GM13976 (cell line): ENCODE measurements around the gene SP140.
"Not testable (repeated sequence)": the region's sequence is repeated elsewhere in the genome, so short reads cannot be mapped to it uniquely, and the experiment has no call there.

Source experiments
- DNase-seq: peaks from one replicate; pipeline ENCODE4 v3.0.0; 2012; ENCODE audit warnings: low spot score
- in situ Hi-C: fragments of 300-500 bp; cut with MboI; formaldehyde crosslinking; loops from one replicate; pipeline ENCODE4 v1.12.0; 2022; ENCODE audit warnings: low sequenced_read_pairs, mixed read lengths, inconsistent platforms; ENCODE audit not compliant: unreplicated experiment
- TF ChIP-seq, protein P1 (sequence below): IDR thresholded peaks from 2 replicates; pipeline ENCODE4 v1.5.1; 2012; ENCODE audit warnings: borderline replicate concordance, mild to moderate bottlenecking; ENCODE audit not compliant: insufficient read depth; ENCODE audit errors: extremely low read depth, missing control alignments, control extremely low read depth

The SP140 gene

DNA sequence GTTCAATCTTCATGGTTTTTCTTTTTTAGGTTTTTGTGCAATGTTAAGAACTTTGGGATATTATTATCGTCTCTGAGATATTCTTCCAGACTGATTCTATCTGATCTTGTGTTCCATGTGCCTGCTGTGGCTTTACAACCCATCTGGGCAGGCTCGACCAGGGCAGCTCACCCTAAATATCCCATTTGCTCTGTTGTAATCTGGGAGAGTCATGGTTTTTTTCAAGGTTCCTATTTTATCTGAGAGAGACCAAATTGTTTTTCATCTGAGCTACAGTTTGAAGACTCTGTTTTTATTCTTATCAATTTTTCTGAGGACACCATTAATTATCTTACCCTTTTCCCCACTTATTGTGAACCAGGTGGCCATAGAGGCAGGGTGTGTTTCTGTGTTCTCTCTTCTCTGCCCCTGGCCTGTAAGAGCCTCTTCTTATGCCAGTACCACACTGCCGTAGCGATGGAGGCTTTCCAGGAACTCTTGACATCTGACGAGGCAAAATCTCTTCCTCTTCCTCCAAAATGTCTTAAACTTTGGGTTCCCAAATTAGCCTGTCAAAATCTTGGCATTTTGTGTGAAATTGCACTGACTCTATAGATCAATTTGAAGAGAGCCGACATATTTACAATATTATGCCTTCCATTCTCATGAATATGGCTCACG lies 104.5 kb downstream of the SP140 start:
- TF ChIP-seq, protein P1, sequence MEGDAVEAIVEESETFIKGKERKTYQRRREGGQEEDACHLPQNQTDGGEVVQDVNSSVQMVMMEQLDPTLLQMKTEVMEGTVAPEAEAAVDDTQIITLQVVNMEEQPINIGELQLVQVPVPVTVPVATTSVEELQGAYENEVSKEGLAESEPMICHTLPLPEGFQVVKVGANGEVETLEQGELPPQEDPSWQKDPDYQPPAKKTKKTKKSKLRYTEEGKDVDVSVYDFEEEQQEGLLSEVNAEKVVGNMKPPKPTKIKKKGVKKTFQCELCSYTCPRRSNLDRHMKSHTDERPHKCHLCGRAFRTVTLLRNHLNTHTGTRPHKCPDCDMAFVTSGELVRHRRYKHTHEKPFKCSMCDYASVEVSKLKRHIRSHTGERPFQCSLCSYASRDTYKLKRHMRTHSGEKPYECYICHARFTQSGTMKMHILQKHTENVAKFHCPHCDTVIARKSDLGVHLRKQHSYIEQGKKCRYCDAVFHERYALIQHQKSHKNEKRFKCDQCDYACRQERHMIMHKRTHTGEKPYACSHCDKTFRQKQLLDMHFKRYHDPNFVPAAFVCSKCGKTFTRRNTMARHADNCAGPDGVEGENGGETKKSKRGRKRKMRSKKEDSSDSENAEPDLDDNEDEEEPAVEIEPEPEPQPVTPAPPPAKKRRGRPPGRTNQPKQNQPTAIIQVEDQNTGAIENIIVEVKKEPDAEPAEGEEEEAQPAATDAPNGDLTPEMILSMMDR: no peak
- no peak for DNase-seq
- in situ Hi-C loops: no loop called here

DNA sequence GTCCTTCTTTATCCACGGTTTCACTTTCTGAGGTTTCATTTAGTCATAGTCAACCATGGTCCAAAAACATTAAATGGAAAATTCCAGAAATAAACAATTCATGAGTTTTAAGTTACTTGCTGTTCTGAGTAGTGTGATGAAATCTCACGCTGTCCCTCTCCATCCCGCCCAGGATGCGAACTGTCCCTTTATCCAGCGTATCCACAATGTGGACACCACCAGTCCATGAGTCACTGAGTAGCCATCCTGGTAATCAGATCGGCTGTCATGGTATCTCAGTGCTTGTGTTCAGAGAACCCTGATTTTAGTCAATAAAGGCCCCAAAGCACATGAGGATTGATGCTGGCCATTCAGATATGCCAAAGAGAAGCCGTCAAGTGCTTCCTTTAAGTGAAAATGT lies 105.2 kb downstream of the SP140 start:
- TF ChIP-seq, protein P1: no peak
- no peak for DNase-seq
- in situ Hi-C loops: no loop called here

DNA sequence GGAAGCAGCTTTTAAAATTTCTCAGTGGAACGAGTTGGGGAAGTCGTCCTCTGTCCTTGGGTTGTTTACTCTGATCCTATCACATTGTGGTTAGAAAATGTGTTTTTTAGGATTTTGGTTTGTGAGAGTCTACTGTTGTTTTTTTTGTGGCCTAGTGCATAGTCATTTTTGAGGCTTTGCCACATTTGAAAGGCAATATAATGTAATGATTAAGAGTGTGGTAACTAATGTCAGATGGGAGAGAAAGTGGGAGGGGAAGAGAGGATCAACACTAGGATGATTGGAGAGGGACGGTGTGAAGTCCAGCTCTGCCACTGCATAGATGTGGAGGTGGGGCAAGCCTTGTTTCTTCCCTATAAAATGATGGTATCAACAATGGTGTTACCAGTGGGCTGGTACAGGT lies 109.9 kb downstream of the SP140 start:
- in situ Hi-C loops: no loop called here

DNA sequence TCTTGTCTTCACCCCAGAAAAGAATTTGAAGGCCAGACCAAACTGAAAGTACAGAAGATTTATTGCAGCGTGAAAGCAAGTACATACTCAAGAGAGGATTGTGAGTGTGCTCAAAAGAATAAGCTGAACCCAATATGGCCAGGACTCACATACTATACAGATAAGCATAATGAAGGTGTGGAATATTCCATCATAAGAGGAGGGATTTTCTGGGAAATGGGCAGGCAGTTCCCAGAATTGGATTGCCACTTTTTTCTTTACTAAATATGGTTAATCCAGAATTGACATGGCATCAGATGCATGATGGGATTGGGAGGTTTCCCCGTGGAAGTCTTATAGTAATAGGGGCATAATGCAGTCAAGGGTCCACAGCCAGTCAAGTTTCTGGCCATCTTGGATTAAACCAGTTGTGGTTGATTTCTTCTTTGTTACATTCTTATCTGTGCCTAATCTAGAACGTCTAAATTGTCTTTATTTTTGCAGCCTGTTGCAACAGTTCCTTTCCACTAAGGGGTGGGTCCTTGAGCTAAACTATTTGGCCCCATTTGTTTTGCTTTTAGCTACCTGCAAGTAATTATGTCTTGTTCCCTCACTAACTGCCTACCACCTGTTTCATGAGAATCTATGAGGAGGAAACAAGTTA lies 110.4 kb downstream of the SP140 start:
- in situ Hi-C loops: no loop called here
- TF ChIP-seq, protein P1: no peak
- DNase-seq: no peak

More for the DNA sequence above, 109.9 kb downstream of the SP140 start:
- no peak for DNase-seq
- TF ChIP-seq, protein P1: no peak

DNA sequence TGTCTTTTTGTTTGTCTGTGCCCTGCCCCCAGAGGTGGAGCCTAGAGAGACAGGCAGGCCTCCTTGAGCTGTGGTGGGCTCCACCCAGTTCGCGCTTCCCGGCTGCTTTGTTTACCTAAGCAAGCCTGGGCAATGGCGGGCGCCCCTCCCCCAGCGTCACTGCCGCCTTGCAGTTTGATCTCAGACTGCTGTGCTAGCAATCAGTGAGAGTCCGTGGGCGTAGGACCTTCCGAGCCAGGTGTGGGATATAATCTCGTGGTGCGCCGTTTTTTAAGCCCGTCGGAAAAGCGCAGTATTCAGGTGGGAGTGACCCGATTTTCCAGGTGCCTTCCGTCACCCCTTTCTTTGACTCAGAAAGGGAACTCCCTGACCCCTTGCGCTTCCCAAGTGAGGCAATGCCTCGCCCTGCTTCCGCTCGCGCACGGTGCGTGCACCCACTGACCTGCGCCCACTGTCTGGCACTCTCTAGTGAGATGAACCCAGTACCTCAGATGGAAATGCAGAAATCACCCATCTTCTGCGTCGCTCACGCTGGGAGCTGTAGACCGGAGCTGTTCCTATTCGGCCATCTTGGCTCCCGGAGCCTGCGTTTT lies 116.5 kb downstream of the SP140 start:
- in situ Hi-C loops, DNase-seq: not testable (repeated sequence)

DNA sequence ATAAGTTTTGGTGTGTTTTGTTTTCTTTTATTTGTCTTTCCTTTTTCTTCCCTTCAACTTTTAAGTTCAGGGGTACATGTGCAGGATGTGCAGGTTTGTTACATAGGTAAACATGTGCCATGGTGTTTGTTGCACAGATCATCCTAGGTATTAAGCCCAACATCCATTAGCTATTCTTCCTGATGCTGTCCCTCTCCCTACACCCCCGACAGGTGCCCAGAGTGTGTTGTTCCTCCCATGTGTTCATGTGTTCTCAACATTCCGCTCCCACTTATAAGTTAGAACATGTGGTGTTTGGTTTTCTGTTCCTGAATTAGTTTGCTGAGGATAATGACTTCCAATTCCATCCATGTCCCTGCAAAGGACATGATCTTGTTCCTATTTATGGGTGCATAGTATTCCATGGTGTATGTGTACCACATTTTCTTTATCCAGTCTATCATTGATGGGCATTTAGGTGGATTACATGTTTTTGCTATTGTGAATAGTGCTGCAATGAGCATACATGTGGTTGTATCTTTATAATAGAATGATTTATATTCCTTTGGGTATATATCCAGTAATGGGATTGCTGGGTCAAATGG lies 117.6 kb downstream of the SP140 start:
- DNase-seq, in situ Hi-C loops: not testable (repeated sequence)

DNA sequence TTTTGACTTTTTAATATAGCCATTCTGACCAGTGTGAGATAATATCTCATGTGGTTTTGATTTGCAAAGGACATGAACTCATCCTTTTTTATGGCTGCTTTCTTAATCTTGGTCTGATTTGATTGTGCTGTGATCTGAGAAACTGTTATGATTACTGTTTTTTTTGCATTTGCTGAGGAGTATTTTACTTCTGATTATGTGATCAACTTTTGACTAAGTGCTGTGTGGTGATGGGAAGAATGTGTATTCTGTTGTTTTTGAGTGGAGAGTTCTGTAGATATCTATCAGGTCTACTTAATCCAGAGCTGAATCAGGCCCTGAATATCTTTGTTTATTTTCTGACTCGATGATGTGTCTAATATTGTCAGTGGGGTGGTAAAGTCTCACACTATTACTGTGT lies 118.2 kb downstream of the SP140 start:
- in situ Hi-C loops: no loop called here
- no peak for DNase-seq
- TF ChIP-seq, protein P1: no peak
